HUDEP-2 (cell line): ENCODE measurements around the gene OR2V1.
"Not testable (repeated sequence)": the region's sequence is repeated elsewhere in the genome, so short reads cannot be mapped to it uniquely, and the experiment has no call there.

Experiments
- DNase-seq, 76 experiments: peaks; one replicate each; lab custom pipeline; 2025; ENCODE audit not compliant: unreplicated experiment in 76 of 76; lab: John Stamatoyannopoulos, UW

The OR2V1 gene

DNA sequence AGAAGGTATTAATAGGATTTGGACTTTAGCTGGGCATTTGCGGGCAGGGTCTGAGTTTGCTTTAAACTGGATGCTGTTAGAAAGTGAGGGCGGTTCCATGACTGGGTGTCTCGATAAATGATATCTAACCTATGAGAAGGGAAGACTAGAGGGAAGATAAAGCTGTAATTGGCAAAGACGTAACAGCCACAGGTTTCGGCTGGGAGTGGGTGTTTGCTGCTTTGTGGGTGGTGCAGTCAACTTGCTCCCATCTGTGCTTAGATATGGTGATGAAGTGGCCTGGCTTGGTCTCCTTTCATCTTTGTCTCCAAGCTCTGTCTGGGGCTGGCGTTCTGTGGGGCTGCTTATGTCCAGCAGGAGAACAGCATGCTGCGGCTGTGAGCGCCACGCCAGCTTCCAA is 23.3 kb downstream of the OR2V1 start:
- peak in 74 of 76 experiments; percentile 56 to 95 (median 82) for DNase-seq

GRCh38 chr5:181105391-181106025 is 25.5 kb downstream of the OR2V1 start:
- DNase-seq = peak in 2 of 76 experiments; percentile 10 to 26

DNA sequence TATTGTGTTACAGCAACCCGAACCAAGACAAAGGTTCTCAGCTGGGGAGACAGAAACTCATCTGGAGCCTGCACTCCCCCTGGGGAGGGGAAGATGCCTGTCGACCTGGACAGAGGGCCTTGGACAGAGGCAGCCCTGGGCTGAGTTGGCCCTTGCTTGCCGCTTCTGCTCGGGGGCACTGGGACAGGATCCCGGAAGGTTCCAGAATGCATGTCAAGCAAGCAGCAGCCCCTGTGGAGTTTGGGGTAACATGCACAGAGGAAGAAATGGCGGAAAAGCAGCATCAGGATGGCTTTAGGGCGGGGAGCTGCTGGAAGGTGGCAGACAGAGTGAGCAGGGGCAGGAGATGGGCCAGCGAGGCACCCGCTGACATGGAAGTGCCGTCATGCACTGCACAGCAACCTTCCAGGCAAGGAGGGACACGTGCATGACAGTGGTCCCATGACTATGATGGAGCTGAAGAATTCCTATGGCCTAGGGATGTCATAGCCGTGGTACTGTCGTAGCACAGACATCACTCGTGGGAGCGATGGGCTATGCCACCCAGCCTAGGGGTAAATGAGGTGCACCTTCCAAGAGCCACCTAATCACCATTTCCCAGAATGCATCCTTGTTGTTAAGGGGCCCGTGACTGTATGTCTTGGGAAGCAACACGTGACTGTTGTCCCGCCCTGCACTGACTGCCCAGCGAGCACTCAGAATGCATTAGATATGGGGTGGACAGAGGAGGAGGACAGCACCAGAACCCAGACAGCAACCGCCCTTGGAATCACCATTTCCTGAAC is 26.2 kb downstream of the OR2V1 start:
- DNase-seq = not testable (repeated sequence)

DNA sequence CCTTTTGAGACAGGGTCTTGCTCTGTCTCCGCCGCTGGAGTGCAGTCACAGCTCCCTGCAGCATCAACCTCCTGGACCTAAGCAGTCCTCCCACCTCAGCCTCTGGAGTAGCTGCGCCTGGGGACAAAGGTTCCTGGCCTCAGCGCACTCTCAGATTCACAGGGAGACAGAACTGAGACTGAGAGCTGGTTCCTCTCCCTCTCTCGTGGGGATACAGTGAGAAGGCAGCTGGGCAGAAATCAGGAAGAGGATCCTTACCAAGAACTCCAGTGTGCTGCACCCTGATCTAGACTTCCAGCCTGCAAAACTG is 26.8 kb downstream of the OR2V1 start:
- DNase-seq = peak in 2 of 76 experiments; percentile 8 to 18

- not testable (repeated sequence) for DNase-seq
Observed at GRCh38 chr5:181101930-181102674, 28.9 kb downstream of the OR2V1 start.

DNA sequence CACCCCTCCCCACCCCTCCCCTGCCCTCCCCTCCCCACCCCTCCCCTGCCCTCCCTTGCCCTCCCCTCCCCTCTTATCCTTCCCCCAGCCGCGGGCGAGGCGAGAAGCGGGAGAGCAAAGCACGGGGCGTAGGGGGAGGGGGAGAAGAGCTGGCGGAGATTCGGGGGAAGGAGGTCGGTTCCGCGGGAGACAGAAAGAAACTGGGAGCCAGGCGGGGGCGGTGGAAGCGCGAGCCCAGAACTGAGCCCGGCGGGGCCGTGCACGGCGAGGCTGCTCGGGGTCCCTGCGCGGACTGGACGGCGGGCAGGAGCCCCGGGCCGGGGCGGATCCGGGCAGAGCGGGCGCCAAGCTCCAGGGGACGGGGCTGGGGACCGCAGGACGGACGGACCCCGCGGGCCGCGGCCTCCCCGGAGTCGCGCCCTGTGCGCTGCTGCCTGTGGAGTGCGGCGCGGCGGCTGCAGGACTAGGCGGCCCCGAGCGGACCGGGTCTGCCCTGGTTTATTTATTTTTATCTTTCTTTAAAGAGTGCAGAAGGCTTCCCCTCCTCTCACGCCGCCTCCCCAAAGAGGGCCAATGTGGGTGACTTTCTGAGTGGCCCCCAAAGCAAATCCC is 29.8 kb downstream of the OR2V1 start:
- DNase-seq = not testable (repeated sequence)

- DNase-seq = no peak
Observed at GRCh38 chr5:181100121-181100875, 30.7 kb downstream of the OR2V1 start.

DNA sequence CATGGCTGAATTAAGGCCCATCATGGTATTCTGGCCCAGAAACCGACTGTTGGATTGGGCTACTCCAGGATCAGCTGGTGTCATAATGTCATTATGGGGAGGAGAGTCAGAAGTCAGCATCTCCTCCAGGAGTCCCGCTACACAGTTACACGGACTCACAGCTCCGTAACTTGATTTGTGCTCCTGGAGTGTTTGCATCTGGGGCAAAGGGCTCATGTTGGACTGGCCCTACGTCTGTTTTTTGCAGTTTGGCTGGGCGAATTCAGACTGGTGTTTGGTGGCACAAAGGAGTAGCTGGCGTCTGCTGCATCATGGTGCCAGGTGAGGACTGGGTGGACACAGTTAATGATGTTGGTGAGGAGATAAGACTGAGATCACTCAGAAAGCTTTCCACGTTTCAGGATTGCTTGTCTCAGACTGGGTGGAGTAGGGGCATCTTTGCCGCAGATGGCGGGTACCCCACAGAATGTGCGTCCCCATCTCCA is 31.3 kb downstream of the OR2V1 start:
- no peak for DNase-seq

GRCh38 chr5:181098762-181099601 is 32.0 kb downstream of the OR2V1 start:
- peak in 69 of 76 experiments; percentile 9 to 83 (median 57) for DNase-seq

- DNase-seq = peak in 9 of 76 experiments; percentile 11 to 34 (median 21)
Observed at GRCh38 chr5:181097759-181098491, 33.0 kb downstream of the OR2V1 start.

GRCh38 chr5:181097383-181097753 is 33.6 kb downstream of the OR2V1 start:
- DNase-seq = not testable (repeated sequence)

DNA sequence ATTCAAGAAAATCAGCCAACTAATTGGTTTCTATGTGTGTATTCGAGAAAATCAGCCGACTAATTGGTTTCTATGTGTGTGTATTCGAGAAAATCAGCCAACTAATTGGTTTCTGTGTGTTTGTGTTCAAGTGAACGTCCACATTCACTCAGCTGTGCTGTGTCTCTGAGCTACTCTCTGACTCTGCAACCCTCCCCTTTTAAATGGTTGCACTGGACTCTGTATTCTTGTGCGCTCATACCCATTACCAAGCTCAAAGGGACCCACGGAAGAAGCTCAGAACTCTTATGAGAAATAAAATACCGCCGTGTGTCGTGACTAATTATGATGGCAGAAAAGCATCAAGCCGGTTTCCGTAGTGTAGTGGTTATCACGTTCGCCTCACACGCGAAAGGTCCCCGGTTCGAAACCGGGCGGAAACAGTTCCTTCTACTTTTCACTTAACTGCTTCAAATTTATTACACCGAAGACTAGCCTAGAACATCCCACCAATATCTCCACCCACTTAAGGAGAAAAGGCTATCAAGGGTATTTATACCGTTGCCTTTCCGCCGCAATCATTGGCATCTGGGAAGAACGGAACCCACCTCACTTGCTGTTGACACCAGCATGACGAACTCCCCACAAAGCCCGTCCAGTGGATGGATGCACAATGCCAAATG is 34.1 kb downstream of the OR2V1 start:
- DNase-seq = not testable (repeated sequence)

DNA sequence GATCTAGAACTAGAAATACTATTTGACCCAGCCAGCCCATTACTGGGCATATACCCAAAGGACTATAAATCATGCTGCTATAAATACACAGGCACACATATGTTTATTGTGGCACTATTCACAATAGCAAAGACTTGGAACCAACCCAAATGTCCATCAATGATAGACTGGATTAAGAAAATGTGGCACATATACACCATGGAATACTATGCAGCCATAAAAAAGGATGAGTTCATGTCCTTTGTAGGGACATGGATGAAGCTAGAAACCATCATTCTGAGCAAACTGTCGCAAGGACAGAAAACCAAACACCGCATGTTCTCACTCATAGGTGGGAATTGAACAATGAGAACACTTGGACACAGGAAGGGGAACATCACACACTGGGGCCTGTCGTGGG is 35.8 kb downstream of the OR2V1 start:
- DNase-seq = not testable (repeated sequence)

- no peak for DNase-seq
Observed at GRCh38 chr5:181092428-181092827, 38.5 kb downstream of the OR2V1 start.

GRCh38 chr5:181088289-181088688 is 42.7 kb downstream of the OR2V1 start:
- peak in 32 of 76 experiments; percentile 9 to 50 (median 28) for DNase-seq

DNA sequence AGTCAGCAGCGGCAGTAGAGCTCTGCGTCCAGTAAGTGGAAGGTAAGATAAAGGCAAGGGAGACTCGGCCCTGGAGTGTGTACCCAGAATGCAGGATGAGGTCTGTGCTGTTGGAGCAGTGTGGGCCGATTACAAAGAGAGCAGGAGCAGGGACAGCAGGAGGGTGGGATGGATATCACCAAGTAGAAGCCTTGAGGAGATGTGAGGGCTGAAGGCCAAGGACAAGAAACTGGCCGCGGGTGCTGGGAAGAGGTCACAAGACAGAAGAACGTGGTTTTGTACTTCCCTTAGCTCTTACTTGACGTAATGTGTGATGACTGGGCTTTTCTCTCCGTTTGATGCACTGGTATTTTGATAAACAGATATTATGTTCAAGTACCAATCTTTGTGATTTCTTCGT is 43.7 kb downstream of the OR2V1 start:
- DNase-seq = no peak

DNA sequence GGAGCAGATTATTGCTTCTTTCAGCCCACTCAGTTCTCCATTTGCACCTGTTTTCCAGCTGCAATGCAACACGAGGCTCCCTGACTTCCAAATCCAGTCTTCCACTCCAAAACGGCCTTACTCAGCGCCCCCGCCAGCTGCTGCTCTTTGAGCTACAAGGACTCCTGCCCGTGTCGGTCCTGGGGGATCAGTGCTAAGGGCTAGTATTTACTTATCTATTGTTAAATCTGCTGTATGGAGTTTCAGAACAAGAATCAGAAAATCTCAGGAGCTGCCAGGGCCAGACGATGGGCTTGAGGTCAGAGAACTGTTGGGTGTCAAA is 44.1 kb downstream of the OR2V1 start:
- no peak for DNase-seq
